ENCODE data around the gene JARID2.

Gene JARID2

DNA sequence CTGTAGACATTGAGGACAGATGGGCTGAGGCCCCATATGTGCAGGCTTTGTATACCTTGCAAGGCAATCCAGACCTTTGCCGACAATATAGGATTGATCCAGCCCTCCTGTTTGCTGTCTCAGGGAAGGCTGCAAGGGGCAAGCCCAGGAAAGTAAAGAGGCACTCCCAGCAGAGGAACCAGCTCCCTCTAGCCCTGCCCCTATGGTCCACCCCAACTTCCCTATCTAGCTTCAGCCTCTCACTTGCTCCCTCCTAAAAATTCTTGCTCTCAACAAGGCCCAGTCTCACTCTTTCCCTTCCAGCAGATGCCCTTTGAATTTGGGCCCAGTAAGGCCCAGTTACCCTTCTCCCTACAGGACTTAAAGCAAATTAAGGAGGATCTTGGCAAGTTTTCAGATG lies 92.6 kb downstream of the JARID2 start:
- DNase-seq, result no peak

DNA sequence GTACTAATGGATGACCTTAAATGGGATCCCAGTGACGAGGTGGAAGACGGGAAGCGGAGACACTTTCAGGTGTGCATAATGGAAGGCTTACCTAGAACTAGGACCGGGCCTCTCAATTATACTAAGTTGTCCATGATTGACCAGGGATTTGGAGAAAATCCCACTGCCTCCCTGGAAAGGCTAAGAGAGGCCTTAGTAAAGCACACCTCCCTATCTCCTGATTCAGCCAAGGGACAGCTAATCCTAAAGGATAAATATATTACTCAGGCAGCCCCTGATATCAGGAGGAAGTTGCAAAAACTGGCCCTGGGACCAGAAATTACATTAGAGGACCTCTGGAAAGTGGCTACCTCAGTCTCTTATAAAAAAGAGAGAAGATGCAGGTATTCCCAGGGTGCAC lies 93.2 kb downstream of the JARID2 start:
- DNase-seq, result no peak

DNA sequence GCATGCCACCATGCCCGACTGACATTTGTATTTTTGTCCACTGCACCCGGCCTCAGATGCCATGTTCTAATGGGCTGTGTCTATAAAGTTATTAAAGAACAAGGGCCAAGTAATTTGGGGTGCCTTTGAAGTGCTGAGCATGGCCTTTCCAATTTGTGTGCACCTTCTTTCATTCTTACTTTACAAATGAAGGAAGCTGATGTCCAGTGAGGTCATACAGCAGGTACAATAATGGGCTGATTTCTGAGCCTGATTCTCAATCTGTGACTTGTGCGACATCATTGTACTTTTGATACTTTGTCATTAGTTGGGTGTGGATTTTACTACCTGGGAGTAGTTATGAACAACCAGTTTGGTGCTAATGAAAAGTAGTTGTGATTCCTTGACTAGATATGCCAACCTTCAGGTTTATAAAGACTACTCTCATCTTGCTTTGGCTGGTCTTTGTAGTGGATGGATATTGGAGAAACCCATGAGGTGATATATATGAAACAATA lies 94.3 kb downstream of the JARID2 start:
- no peak for DNase-seq

DNA sequence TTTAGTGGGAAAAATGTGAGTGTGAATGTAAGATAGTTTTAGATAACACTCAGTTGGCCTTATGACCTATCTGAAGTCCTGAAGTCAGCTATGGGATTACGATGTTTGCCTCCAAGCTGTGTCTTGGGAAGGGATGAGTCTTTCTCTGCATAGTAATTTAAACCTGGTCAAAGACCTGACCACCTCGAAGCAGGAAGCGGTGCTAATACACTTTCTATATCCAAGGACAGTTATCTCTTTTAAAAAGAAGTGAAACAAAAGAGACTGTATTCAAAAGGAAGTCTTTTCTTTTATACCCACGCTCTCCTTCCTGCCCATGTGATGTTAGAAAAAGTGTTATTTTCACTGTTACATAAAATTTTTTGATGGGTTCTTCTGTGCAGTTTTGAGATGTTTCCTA lies 94.9 kb downstream of the JARID2 start:
- no peak for DNase-seq

DNA sequence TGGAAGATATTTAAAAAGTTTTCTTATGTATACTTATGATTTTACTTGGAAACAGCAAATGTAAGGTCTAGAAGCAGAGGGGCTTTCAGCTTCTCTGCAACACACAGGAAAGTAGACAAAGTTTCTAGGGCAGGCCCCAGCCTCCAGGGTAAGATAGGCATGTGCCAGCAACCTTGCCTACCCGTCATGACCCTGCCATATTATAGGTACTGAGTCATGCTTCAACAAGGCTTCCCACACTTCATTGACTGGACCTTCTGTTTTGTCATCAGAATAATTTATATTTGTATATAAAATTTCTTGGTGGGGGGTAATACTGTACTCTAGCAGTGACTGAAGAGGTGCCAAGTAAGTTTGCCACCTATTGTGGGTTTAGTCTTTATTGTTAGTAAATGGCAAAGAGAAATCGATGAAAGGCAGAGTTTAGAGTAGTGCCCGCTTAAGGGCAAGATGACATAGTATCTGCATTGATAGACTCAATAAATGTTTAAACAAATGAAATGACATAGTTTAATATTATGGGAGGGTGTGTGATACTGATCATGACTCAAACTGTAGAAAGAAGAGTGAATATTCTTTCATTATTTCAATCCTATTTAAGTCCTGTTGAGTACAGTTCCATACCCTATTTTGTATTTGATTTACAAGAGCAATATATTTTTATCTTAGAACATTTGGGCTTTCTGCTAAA lies 95.6 kb downstream of the JARID2 start:
- no peak for DNase-seq

DNA sequence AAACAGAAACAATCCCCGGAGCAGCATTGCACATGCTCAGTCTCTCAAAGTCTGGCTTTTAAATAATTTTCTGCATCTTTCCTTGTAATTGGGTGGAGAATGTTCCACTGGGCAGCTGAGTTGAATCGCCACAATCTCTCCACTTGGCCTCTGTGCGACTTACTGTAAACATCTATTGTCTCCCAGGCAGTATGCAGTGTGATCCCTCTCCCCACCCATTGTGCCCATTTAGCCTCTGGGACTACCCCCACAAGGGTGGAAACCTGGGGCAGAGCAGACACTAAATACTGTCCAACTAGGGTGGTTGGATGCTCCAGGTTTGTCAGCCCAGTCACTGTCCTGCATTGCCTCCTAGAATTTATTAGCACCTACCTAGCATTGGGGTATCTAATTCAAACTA lies 96.2 kb downstream of the JARID2 start:
- DNase-seq, result no peak

DNA sequence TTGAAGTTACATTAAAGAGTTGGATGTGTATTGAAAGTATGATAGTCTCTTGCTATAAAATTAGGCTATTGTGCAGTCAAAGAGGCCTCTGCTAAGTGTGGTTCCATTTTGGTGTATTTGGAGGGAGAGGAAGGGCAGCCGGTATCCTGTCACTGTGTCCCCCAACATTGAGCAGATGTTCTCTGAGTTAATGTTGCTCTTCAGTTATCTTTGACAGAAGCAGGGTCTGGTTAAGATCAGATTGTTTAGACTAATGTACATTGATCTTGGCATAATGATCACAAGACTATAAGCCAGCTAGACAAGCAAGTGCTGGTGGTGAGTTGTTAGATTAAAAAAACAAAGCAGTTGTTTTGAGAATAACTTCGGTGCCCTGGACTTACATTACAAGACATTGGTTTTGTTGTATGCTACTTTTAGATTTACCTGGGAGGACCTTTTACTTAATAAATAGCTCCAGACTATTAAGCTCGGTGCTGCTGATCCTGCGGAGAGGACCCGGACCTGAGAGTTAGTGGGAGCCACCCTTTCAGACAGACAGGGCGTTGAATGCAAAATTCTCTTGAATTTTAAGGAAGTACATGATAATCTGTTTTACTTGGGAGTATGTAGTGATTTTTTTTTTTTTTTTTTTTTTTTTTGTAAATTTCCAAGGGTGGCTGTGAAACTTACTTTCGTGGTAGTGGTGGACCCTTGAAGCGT lies 97.8 kb downstream of the JARID2 start:
- DNase-seq, result no peak

DNA sequence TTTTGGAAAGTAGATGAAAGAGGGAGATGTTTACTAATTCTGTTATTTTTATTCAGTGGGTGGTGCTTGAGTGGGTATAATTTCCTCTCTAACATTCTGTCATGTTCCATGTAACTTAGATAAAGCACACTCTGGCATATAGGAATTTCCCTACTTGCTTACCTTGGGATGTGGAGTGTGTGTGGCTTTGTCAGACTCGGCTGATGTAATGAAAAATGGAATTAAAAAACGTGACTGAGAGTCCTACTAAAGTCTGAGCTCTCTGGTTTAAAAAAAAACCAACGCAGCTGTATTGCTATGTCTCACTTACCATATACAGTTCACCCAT lies 98.3 kb downstream of the JARID2 start:
- no peak for DNase-seq

DNA sequence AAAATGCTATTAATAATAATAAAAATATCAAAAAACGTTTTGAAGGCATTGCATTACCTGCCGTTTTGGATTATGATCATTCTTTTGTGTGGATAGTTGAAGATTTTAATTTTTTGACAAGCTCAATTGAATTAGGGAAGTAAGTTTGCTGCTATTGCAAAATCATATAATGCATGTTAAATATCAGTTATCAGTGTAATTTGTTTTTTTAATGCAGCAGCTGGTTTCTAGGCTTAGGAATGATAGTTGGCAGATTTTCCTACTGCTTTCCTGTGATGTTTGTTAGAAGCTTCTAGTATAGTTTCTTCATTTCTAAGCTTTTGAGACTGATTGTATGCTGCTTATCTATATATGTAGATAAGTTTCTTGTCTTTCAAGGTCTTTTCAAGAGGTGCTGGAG lies 99.0 kb downstream of the JARID2 start:
- no peak for DNase-seq

DNA sequence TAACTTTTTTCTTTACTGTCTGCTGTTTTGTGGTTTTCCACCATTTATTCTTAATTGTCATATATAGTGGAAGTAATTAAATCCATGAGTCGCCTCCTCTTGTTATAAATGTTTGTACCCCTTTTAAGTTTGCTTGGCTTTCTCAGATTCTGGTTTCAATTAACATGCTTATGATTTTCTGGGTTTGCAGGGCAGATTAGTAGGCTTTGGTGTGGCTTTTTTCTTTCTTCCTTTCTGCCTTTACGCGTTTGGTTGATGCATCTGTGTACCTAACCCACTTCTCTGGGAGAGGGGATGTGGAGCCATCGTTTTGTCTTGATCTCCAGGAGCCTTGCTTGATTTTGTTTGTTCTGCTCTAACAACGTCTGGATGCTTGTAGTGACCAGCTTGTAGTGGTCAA lies 100.4 kb downstream of the JARID2 start:
- no peak for DNase-seq

DNA sequence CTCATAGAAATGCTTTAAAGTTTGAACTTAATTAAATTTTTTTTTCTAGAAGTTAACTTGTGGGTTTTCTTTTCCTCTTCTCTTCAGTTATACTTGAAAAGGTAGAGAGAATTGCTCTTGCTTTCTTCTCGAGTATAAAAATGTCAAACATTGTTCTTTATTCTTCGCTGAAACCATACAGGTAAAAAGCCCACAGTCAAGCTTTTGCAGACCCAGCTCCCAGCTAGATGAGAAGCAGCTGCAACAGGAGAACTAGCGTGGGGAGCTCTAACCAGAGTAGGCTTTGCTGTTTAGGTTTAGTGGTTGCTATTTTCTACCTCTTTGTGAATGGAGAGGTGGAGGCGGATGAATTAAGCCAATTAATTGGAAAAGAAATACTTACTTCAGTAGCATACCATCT lies 102.7 kb downstream of the JARID2 start:
- no peak for DNase-seq

DNA sequence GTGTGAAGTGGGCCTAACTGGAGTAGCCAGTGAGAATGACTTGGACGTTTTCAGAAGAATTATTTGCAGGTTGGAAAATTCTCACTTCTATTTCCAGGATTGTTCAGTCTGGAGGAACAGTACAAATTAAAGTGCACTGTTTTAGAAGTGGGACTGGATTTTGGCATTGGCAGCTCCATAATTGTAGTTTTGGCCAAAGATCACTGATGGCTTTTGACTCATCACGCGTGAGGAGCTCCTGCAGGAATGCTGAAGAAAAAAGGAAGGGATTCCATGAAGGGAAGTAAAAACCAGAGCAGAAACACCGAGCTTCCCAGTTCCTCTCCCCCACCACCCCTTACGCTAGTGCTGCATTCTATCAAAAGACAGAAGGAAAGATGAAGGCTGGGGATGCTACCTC lies 103.5 kb downstream of the JARID2 start:
- no peak for DNase-seq

DNA sequence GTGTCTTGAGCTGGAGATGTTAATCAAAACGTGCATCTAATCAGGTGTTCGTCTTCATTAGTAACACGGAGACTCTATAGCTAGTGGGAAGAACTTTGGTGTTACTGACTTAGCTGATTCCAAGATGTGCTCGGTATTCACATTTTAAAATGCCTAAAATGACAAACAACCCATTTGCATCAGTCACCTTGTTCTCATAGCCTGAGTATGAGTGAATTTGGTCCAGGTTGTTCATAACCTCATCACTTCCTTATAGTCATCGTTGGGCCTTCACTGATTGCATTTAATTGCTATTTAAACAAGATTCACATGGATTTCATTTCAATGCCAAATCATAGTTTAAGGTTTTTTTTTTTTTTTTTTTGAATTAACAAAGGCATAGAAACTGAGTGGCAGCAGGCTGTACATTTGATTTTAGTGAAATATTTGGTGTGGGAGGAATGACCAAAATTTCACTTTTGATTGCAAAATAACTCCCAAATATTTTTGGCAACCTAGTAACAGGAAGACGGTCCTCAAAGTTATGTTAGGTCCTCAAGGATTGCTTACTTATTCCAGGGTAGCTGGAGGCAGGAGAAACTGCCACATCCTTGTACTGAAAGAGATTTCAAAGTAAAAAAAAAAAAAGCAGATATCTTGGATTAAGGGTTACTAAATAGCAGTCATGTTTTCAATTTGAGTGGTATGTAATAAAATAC lies 104.7 kb downstream of the JARID2 start:
- DNase-seq, result no peak

DNA sequence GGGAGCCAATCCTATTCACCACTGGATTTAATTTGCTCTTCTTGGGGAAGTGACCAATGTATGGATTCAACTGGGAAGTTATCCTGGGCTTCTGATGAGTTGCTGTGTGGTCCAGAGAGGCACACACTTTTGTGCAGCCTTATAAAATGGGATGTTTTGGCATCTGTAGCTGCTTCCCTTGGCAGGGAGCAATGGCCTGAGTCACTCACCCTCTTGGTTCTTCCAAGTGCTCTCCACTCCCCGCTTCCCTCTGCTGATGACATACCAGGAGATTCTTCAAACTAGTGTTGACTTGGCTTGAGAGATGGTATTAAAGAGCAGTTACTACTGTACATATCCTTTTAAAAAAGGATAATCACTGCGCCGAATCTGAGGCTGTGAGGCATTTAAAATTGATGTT lies 105.8 kb downstream of the JARID2 start:
- peak; percentile 92 for DNase-seq

DNA sequence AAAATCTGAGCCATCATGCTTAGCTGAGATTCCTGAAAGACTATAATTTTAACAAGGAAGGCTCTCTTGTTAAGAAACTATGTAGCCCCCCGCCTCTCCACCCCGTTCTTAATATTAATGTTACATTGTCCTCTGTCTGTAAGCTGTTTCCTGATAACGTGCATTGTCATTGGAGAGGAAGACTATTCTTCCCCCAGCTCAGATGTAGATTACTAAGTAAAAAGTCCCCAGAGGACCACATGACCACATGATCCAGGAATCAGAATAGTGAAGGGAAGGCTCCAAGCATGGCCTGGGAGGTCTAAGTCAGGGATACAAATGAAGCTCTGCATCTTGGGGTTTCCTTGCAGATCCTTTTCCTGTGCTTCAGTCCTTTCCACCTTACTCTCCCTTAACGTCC lies 106.4 kb downstream of the JARID2 start:
- DNase-seq, result no peak

DNA sequence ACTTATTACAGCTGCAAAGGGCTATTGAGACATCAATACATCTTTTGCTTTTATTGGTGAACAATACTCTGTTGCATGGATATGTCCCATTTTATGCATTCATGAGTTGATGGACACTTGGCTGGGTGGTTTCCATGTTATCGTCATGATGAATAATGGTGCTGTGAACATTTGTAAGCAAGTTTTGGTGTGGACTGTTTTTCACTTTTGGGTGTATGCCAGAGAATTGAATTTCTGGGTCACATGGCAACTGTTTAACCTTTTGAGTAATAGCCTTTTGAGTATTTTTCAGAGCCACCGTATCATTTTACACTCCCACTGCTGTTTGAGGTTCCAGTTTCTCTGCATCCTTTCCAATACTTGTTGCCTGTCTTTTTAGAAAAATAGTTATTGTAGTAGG lies 107.0 kb downstream of the JARID2 start:
- no peak for DNase-seq

DNA sequence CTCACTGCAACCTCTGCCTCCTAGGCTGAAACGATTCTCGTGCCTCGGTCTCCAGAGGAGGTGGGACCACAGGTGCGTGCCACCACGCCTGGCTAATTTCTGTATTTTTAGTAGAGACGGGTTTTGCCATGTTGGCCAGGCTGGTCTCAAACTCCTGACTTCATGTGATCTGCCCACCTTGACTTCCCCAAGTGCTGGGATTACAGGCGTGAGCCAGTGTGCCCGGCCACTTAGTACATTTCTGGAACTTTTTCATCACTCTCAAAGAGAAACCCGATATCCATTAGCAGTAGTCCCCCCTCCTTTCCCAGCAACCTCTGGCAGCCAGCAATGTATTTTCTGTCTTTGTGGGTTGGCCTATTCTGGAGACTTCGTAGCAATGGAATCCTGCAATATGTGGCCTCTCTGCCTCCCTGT lies 109.8 kb downstream of the JARID2 start:
- peak; percentile 31 for DNase-seq

DNA sequence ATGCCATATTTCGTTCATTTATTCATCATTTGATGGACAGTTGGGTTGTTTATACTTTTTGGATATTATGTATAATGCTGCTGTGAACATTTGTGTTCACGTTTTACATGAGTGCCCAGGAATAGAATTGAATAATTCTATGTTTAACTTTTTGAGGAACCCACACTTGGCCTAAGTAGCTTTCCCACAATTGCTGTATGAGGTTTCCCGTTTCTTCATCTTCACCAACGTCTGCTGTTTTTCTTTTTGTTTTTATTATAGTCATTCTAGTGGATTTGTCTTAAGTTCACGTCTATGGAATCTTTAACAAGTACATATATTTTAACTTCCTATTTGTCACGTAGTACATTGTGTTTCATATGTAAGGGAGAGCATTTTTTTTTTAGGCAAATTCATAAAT lies 110.3 kb downstream of the JARID2 start:
- DNase-seq, result no peak

DNA sequence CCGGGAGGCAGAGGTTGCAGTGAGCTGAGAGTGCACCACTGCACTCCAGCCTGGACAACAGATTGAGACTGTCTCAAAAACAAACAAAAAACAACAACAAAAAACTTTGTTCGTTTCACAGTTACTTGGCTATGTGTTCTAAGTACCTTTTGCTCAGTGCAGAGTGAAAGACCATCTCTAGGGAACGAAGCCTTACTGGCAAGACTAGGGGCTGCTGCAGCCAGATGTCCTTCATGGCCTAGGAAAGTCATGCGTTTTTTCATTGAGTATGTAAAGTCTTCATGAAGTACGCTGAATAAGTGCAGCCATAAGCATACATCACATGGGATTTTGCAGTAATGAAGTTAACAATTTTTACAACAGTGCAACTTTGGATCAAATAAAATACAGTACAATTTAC lies 111.1 kb downstream of the JARID2 start:
- no peak for DNase-seq

DNA sequence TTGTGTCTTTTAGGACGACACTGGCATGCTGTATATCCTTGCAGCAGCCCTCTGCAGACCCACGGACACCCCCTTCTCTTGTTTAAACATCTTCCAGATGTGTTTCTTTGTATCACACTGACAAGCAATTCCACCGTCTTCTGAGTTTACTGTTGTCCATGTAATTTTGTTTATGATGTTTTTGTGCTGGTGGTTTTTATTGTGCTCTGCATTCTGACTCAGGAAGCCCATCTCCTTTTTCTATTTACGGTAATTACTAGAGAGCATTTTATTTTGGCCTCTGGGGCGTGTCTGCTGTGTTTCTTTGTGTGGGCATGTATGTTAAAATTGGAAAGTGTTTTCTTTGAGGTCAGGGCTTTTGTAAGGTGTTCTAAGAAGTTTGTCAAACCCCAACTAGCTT lies 111.9 kb downstream of the JARID2 start:
- DNase-seq, result no peak

DNA sequence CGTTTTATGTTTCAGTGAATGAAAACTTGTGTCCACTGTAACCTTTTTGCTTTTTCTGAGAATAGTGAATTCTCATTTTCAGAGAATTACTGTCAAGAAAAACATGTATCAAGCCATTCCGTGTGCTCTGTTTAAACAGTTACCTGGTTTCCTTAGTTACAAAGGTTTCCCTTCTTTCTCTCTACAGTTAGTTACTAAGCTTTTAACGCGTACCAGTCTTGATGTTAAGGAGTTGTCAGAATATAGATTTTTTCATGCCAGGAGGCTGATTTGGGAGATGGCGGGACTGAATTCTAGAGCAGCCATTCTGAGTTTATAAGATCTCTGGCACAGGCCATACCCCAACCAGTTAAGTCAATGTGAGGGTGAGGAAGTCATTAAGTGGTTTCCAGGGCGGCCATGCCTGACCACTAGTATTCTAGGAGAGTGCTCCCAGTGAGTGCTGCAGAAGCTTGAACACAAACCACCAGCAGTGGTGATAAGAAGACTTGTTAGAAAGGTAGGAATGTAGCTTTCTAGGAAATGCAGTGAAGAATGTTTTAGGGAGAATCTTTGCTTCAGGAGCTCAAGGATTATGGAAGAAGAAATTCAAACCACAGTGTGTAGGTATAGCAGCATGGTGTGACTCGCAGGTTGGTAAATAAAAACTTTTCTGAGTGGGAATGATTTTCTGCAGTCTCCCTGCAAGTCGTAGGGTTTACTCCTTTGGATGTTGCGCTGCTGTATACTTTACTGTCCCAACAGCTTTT lies 112.9 kb downstream of the JARID2 start:
- DNase-seq, result no peak

DNA sequence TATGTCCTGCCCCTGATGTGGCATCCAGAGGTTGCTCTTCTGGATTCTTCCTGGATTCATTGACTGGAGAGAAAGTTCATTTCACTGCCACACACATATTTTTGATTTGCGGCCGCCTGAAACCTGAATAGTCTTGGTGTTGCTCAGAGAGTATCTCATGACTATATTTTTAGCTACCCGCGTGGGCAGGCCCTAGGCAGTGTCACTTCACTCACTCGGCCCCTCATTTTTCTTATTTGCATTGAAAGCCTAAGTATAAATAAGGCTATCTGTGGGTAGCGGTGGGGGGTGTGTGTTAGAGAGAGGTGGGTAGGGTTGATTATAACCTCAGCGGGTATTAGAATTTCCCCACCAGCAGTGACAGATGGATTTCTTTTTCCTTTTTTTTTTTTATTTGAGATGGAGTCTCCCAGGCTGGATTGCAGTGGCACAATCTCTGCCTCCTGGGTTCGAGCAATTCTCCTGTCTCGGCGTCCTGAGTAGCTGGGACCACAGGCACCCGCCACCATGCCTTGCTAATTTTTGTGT lies 113.5 kb downstream of the JARID2 start:
- DNase-seq, result no peak

DNA sequence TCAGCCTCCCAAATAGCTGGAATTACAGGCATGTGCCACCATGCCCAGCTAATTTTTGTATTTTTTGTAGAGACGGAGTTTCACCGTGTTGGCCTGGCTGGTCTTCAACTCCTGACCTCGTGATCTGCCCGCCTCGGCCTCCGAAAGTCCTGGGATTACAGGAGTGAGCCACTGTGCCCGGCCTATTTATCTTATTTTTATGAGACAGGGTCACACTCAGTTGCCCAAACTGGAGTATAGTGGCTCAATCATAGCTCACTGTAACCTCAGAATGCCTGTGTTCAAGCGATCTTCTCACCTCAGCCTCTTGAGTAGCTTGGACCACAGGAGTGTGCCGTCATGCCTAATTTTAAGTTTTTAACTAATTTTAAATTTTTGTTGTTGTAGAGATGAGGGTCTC lies 114.4 kb downstream of the JARID2 start:
- no peak for DNase-seq

All from fibroblast of skin of scalp (primary cell).